ENCODE measurements around the gene RREB1. TPM values are rescaled to one million over a fixed set of nuclear protein-coding genes. Genes with fewer than 3 reads are reported as not detected.

RREB1 gene
- total RNA-seq, 4 donors from 2014 or later: 56.2 to 102 (median 62.6) TPM

DNA sequence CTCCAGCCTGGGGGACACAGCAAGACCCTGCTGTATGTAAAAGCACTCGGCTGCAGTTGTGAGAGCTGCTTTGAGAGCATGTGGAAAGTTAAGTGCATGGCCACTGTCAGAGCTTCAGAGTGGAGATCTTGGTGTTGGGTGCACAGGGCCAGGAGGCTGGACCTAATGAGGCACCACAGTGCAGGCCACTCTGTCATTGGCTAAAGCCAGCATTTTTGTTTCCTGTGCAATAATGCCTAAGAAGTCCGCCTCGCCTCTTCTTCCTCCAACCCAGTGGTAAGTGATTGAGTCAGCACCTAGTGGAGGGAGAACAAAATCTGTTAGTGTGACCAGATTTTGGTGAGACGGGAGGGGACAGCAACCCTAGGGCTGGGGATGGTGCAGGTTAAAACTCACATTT lies 144.6 kb downstream of the RREB1 start:
- TF ChIP-seq, protein P1, sequence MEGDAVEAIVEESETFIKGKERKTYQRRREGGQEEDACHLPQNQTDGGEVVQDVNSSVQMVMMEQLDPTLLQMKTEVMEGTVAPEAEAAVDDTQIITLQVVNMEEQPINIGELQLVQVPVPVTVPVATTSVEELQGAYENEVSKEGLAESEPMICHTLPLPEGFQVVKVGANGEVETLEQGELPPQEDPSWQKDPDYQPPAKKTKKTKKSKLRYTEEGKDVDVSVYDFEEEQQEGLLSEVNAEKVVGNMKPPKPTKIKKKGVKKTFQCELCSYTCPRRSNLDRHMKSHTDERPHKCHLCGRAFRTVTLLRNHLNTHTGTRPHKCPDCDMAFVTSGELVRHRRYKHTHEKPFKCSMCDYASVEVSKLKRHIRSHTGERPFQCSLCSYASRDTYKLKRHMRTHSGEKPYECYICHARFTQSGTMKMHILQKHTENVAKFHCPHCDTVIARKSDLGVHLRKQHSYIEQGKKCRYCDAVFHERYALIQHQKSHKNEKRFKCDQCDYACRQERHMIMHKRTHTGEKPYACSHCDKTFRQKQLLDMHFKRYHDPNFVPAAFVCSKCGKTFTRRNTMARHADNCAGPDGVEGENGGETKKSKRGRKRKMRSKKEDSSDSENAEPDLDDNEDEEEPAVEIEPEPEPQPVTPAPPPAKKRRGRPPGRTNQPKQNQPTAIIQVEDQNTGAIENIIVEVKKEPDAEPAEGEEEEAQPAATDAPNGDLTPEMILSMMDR (IDR thresholded peaks at IDR 0.05): no peak
- TF ChIP-seq POLR2AphosphoS5 (IDR thresholded peaks at IDR 0.05): no peak
- no peak for TF ChIP-seq EP300 (IDR thresholded peaks at IDR 0.05)
- TF ChIP-seq POLR2A (IDR thresholded peaks at IDR 0.05): no peak
- Histone ChIP-seq H3K4me3 (no peak overlapping the region), H3K36me3 (peaks cover 35% of the 10 kb centered on the region), H3K27me3 (no peaks in the 10 kb centered on the region), H3K27ac (peak overlapping the region; percentile 19), H3K9me3 (no peaks in the 10 kb centered on the region), H3K4me1 (no peaks in the 10 kb centered on the region)
- DNase-seq (ENCODE audit: low spot score in 2 of 2): no peak
- WGBS: 82% methylated on average over 4 of the region's 4 CpGs

- DNase-seq (ENCODE audit: low spot score in 2 of 2): no peak
- Histone ChIP-seq H3K27me3 (no peaks in the 10 kb centered on the region), H3K36me3 (peaks cover 8% of the 10 kb centered on the region), H3K4me3 (no peak overlapping the region), H3K9me3 (no peaks in the 10 kb centered on the region), H3K4me1 (peaks cover under 1% of the 10 kb centered on the region), H3K27ac (peak overlapping the region; percentile 42)
- no peak for TF ChIP-seq EP300 (IDR thresholded peaks at IDR 0.05)
- no peak for TF ChIP-seq POLR2A (IDR thresholded peaks at IDR 0.05)
- TF ChIP-seq, protein P1 (IDR thresholded peaks at IDR 0.05): no peak
- TF ChIP-seq POLR2AphosphoS5 (IDR thresholded peaks at IDR 0.05): no peak
- WGBS: 73% methylated on average over 12 of the region's 12 CpGs
These were observed 147.4 kb downstream of the RREB1 start for GRCh38 chr6:7254980-7255835.

- DNase-seq (ENCODE audit: low spot score in 2 of 2): no peak
- TF ChIP-seq, protein P1 (IDR thresholded peaks at IDR 0.05): no peak
- TF ChIP-seq POLR2A (IDR thresholded peaks at IDR 0.05): no peak
- TF ChIP-seq EP300 (IDR thresholded peaks at IDR 0.05): no peak
- TF ChIP-seq POLR2AphosphoS5 (IDR thresholded peaks at IDR 0.05): no peak
- H3K4me1 ChIP-seq: peaks cover 8% of the 10 kb centered on the region
- H3K27ac ChIP-seq: peak overlapping the region; percentile 30
- H3K9me3 ChIP-seq: no peaks in the 10 kb centered on the region
- 96% methylated on average over 5 of the region's 5 CpGs for WGBS
- H3K36me3 ChIP-seq: peaks cover under 1% of the 10 kb centered on the region
- H3K27me3 ChIP-seq: no peaks in the 10 kb centered on the region
- H3K4me3 ChIP-seq: no peak overlapping the region
These were observed 148.2 kb downstream of the RREB1 start for GRCh38 chr6:7255918-7256317.

GRCh38 chr6:7256785-7257184 lies 149.0 kb downstream of the RREB1 start:
- Histone ChIP-seq H3K27ac (no peak overlapping the region), H3K27me3 (no peaks in the 10 kb centered on the region), H3K36me3 (no peaks in the 10 kb centered on the region), H3K4me1 (peaks cover 16% of the 10 kb centered on the region), H3K9me3 (no peaks in the 10 kb centered on the region), H3K4me3 (no peak overlapping the region)
- TF ChIP-seq POLR2A (IDR thresholded peaks at IDR 0.05) (no peak), POLR2AphosphoS5 (IDR thresholded peaks at IDR 0.05) (no peak), EP300 (IDR thresholded peaks at IDR 0.05) (no peak)
- TF ChIP-seq, protein P1 (IDR thresholded peaks at IDR 0.05): no peak
- no peak for DNase-seq (ENCODE audit: low spot score in 2 of 2)
- WGBS: 79% methylated on average over 3 of the region's 4 CpGs

GRCh38 chr6:7257521-7258230 lies 149.9 kb downstream of the RREB1 start:
- Histone ChIP-seq H3K9me3 (no peaks in the 10 kb centered on the region), H3K36me3 (no peaks in the 10 kb centered on the region), H3K4me3 (no peak overlapping the region), H3K27ac (no peak overlapping the region), H3K27me3 (no peaks in the 10 kb centered on the region), H3K4me1 (peaks cover 21% of the 10 kb centered on the region)
- TF ChIP-seq, protein P1 (IDR thresholded peaks at IDR 0.05): no peak
- TF ChIP-seq POLR2AphosphoS5 (IDR thresholded peaks at IDR 0.05) (no peak), EP300 (IDR thresholded peaks at IDR 0.05) (no peak), POLR2A (IDR thresholded peaks at IDR 0.05) (no peak)
- 94% methylated on average over 18 of the region's 18 CpGs for WGBS
- DNase-seq (ENCODE audit: low spot score in 2 of 2): no peak

Measured in suprapubic skin (tissue), 4 donors.